ENCODE data around the gene MAP4K2. TPM values are rescaled to one million over a fixed set of nuclear protein-coding genes. Genes with fewer than 3 reads are reported as not detected.

Gene MAP4K2
- total and polyA plus RNA-seq, 2 of the 4 experiments (the other 2 are of a cell fraction): 11.7 to 16.6 TPM

Other genes with a start within 250 kb of the MAP4K2 start
- gene SLC22A11, start 247.3 kb downstream of the MAP4K2 start, total RNA-seq (2012; rRNA removed): not detected in 2 replicates
- not detected in 2 replicates for gene SLC22A11, start 247.3 kb downstream of the MAP4K2 start, polyA plus RNA-seq (2012; rRNA removed)
- gene SLC22A12, start 212.0 kb downstream of the MAP4K2 start, total RNA-seq (2012; rRNA removed): not detected in 2 replicates
- gene SLC22A12, start 212.0 kb downstream of the MAP4K2 start, polyA plus RNA-seq (2012; rRNA removed): not detected in 2 replicates
- gene NRXN2, start 80.0 kb downstream of the MAP4K2 start, total RNA-seq (2012; rRNA removed): 0.18 and 0.28 TPM in 2 replicates
- 0.13 and 0.22 TPM in 2 replicates for gene NRXN2, start 80.0 kb downstream of the MAP4K2 start, polyA plus RNA-seq (2012; rRNA removed)
- gene RASGRP2, start 59.1 kb downstream of the MAP4K2 start, total RNA-seq (2012; rRNA removed): not detected in 2 replicates
- 0.82 and 1.2 TPM in 2 replicates for gene RASGRP2, start 59.1 kb downstream of the MAP4K2 start, polyA plus RNA-seq (2012; rRNA removed)
- under 0.01 and 0.18 TPM in 2 replicates for gene PYGM, start 43.2 kb downstream of the MAP4K2 start, total RNA-seq (2012; rRNA removed)
- 0.21 and 0.46 TPM in 2 replicates for gene PYGM, start 43.2 kb downstream of the MAP4K2 start, polyA plus RNA-seq (2012; rRNA removed)
- gene SF1, start 24.7 kb downstream of the MAP4K2 start, total RNA-seq (2012; rRNA removed): 56.8 and 76.1 TPM in 2 replicates
- gene SF1, start 24.7 kb downstream of the MAP4K2 start, polyA plus RNA-seq (2012; rRNA removed): 75.0 and 88.0 TPM in 2 replicates
- 8.8 and 9.4 TPM in 2 replicates for gene MEN1, start 7.3 kb upstream of the MAP4K2 start, total RNA-seq (2012; rRNA removed)
- 35.7 and 44.7 TPM in 2 replicates for gene MEN1, start 7.3 kb upstream of the MAP4K2 start, polyA plus RNA-seq (2012; rRNA removed)
- under 0.01 TPM in 2 replicates for gene CDC42BPG, start 41.4 kb upstream of the MAP4K2 start, total RNA-seq (2012; rRNA removed)
- 0.10 and 0.12 TPM in 2 replicates for gene CDC42BPG, start 41.4 kb upstream of the MAP4K2 start, polyA plus RNA-seq (2012; rRNA removed)
- gene EHD1, start 75.4 kb upstream of the MAP4K2 start, total RNA-seq (2012; rRNA removed): 107 and 125 TPM in 2 replicates
- 209 and 216 TPM in 2 replicates for gene EHD1, start 75.4 kb upstream of the MAP4K2 start, polyA plus RNA-seq (2012; rRNA removed)
- 3.2 and 3.6 TPM in 2 replicates for gene ATG2A, start 114.0 kb upstream of the MAP4K2 start, total RNA-seq (2012; rRNA removed)
- gene ATG2A, start 114.0 kb upstream of the MAP4K2 start, polyA plus RNA-seq (2012; rRNA removed): 10.5 and 12.7 TPM in 2 replicates
- 6.4 and 6.5 TPM in 2 replicates for gene PPP2R5B, start 121.5 kb upstream of the MAP4K2 start, total RNA-seq (2012; rRNA removed)
- 23.5 and 23.6 TPM in 2 replicates for gene PPP2R5B, start 121.5 kb upstream of the MAP4K2 start, polyA plus RNA-seq (2012; rRNA removed)
- not detected in 2 replicates for gene GPHA2, start 132.7 kb upstream of the MAP4K2 start, total RNA-seq (2012; rRNA removed)
- gene GPHA2, start 132.7 kb upstream of the MAP4K2 start, polyA plus RNA-seq (2012; rRNA removed): not detected in 2 replicates
- gene MAJIN, start 168.9 kb upstream of the MAP4K2 start, total RNA-seq (2012; rRNA removed): not detected in 2 replicates
- gene MAJIN, start 168.9 kb upstream of the MAP4K2 start, polyA plus RNA-seq (2012; rRNA removed): not detected in 2 replicates
- gene BATF2, start 193.8 kb upstream of the MAP4K2 start, total RNA-seq (2012; rRNA removed): 0.36 and 0.56 TPM in 2 replicates
- gene BATF2, start 193.8 kb upstream of the MAP4K2 start, polyA plus RNA-seq (2012; rRNA removed): 1.2 and 1.6 TPM in 2 replicates
- gene ARL2, start 210.9 kb upstream of the MAP4K2 start, total RNA-seq (2012; rRNA removed): 46.4 and 48.9 TPM in 2 replicates
- gene ARL2, start 210.9 kb upstream of the MAP4K2 start, polyA plus RNA-seq (2012; rRNA removed): 152 and 168 TPM in 2 replicates
- gene SNX15, start 224.2 kb upstream of the MAP4K2 start, total RNA-seq (2012; rRNA removed): 8.1 and 9.0 TPM in 2 replicates
- 15.2 and 16.3 TPM in 2 replicates for gene SNX15, start 224.2 kb upstream of the MAP4K2 start, polyA plus RNA-seq (2012; rRNA removed)
- 2.8 and 2.9 TPM in 2 replicates for gene SAC3D1, start 238.0 kb upstream of the MAP4K2 start, total RNA-seq (2012; rRNA removed)
- 13.2 and 15.4 TPM in 2 replicates for gene SAC3D1, start 238.0 kb upstream of the MAP4K2 start, polyA plus RNA-seq (2012; rRNA removed)

Data from IMR-90 (cell line).